Measurements from ENCODE around the gene UNC5B.

The UNC5B gene

GRCh38 chr10:71346731-71347130, 134.4 kb downstream of the UNC5B start:
- no peak overlapping the region for H3K4me3 ChIP-seq (ENCODE audit: control insufficient read depth, low read depth, low read length)
- TF ChIP-seq, protein P1, sequence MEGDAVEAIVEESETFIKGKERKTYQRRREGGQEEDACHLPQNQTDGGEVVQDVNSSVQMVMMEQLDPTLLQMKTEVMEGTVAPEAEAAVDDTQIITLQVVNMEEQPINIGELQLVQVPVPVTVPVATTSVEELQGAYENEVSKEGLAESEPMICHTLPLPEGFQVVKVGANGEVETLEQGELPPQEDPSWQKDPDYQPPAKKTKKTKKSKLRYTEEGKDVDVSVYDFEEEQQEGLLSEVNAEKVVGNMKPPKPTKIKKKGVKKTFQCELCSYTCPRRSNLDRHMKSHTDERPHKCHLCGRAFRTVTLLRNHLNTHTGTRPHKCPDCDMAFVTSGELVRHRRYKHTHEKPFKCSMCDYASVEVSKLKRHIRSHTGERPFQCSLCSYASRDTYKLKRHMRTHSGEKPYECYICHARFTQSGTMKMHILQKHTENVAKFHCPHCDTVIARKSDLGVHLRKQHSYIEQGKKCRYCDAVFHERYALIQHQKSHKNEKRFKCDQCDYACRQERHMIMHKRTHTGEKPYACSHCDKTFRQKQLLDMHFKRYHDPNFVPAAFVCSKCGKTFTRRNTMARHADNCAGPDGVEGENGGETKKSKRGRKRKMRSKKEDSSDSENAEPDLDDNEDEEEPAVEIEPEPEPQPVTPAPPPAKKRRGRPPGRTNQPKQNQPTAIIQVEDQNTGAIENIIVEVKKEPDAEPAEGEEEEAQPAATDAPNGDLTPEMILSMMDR (IDR thresholded peaks at IDR 0.05; ENCODE audit: control insufficient read depth, insufficient read depth, low read depth, low read length, missing control alignments): no peak
- DNase-seq (ENCODE audit: low read depth): no peak

DNA sequence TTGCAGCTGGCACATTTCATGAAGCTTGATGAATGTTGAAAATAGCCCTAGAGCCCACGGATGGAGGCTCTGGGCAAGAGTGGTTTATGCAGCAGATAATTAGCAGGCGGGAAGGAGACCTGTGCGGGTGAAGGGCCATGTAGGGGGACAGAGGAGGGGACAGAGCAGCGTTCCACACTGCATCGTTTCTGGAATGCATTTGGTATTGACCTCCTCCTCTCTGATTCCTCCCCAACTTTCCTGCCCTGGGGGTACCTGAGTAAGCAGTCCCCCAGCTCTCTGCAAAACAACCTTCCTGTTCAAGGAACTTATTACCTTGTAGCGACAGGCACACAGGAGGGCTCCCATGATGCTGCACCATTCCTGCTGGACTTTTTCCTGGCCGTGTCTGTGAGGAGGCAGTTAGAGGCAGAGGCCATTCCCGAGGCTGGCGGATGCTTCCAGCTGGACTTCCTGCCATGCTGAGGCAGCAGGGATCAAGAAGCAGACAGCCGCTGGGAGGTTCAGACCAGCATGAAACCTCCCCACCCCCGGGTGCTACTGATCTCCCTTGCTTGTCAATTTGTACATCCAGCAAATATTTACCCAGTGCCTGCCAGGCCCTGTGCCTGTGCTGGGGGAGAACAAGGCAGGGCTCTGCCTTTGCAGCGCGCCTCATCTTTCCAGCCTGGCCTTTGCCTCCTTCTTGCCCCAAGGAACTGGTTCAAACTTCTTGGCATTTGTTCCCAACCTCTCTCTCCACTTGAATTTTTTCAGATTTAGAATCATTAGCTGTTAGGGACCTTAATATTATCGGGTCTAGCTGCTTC, 135.4 kb downstream of the UNC5B start:
- no peak overlapping the region for H3K4me3 ChIP-seq (ENCODE audit: control insufficient read depth, low read depth, low read length)
- TF ChIP-seq, protein P1 (IDR thresholded peaks at IDR 0.05; ENCODE audit: control insufficient read depth, insufficient read depth, low read depth, low read length, missing control alignments): no peak
- no peak for DNase-seq (ENCODE audit: low read depth)

- DNase-seq (ENCODE audit: low read depth): no peak
- no peak overlapping the region for H3K4me3 ChIP-seq (ENCODE audit: control insufficient read depth, low read depth, low read length)
- TF ChIP-seq, protein P1 (IDR thresholded peaks at IDR 0.05; ENCODE audit: control insufficient read depth, insufficient read depth, low read depth, low read length, missing control alignments): no peak
Measured at GRCh38 chr10:71348850-71349249, 136.5 kb downstream of the UNC5B start.

DNA sequence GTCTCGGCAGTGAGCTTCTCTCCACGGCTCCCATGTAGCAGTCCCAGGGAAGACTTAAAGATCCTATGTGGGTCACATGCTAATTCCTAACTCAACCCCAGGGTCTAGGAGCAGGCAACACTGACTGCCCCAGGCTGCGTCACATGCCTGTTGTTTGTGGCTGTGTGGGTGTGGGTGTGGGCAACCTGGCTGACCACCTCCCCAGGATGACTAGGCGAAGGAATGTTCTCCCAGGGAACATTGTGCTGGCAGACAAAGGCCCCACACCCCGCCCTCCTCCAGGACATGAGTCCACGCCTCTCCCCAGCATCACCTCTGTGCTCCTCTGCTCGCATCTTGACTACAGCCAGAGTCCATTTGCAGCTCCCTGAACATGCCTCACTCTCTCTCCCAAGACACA, 137.0 kb downstream of the UNC5B start:
- no peak for DNase-seq (ENCODE audit: low read depth)

GRCh38 chr10:71351087-71351486, 138.7 kb downstream of the UNC5B start:
- DNase-seq (ENCODE audit: low read depth): no peak
- TF ChIP-seq, protein P1 (IDR thresholded peaks at IDR 0.05; ENCODE audit: control insufficient read depth, insufficient read depth, low read depth, low read length, missing control alignments): no peak

More for the DNA sequence above, 137.0 kb downstream of the UNC5B start:
- TF ChIP-seq, protein P1 (IDR thresholded peaks at IDR 0.05; ENCODE audit: control insufficient read depth, insufficient read depth, low read depth, low read length, missing control alignments): no peak
- H3K4me3 ChIP-seq (ENCODE audit: control insufficient read depth, low read depth, low read length): no peak overlapping the region

GRCh38 chr10:71351628-71352319, 139.4 kb downstream of the UNC5B start:
- TF ChIP-seq, protein P1 (IDR thresholded peaks at IDR 0.05; ENCODE audit: control insufficient read depth, insufficient read depth, low read depth, low read length, missing control alignments): no peak
- DNase-seq (ENCODE audit: low read depth): no peak
- no peak overlapping the region for H3K4me3 ChIP-seq (ENCODE audit: control insufficient read depth, low read depth, low read length)

More at GRCh38 chr10:71351087-71351486, 138.7 kb downstream of the UNC5B start:
- no peak overlapping the region for H3K4me3 ChIP-seq (ENCODE audit: control insufficient read depth, low read depth, low read length)
